Panc1 (cell line): ENCODE results near the gene IGFLR1. TPM values are rescaled to one million over a fixed set of nuclear protein-coding genes. Genes with fewer than 3 reads are reported as not detected.

Source experiments
- ATAC-seq: fragments of 200-7000 bp; cut with Tn5 transposase; 2 replicates; pipeline ENCODE4 v1.9.1; 2020; ENCODE audit warnings: mild to moderate bottlenecking, moderate library complexity
- BruUV-seq: library from RNA; stranded (reverse); fragments of 400-500 nt; replicated peaks from 2 replicates; lab custom pipeline; 2021; lab: Mats Ljungman, UMichigan
- CTCF ChIA-PET: fragments of 300-600 bp; sonication (Branson Sonifier 250); formaldehyde crosslinking; loops from one replicate; lab custom pipeline; 2022; ENCODE audit warnings: antibody characterized with exemption; lab: Charles Lee
- POLR2A ChIA-PET: fragments of 300-600 bp; sonication (Branson Sonifier 250); formaldehyde crosslinking; loops from one replicate; lab custom pipeline; 2022; ENCODE audit warnings: antibody characterized with exemption; lab: Charles Lee
- DNase-seq: peaks from one replicate; pipeline ENCODE4 v3.0.0-alpha.2; 2010; ENCODE audit warnings: low read depth, low spot score
- H3K27ac ChIP-seq: 2 replicates; pipeline ENCODE4 v1.5.1; 2011; ENCODE audit warnings: mild to moderate bottlenecking, low read length, inconsistent platforms
- H3K27me3 ChIP-seq: fragments of 200-500 bp; sonication (Bioruptor generic); 2 replicates; pipeline ENCODE4 v1.6.0; 2014; ENCODE audit warnings: low read length, inconsistent platforms; ENCODE audit not compliant: control insufficient read depth, insufficient read depth
- H3K36me3 ChIP-seq: fragments of 200-500 bp; sonication (Bioruptor generic); 2 replicates; pipeline ENCODE4 v1.5.1; 2014; ENCODE audit warnings: inconsistent platforms, mild to moderate bottlenecking, low read length, moderate library complexity; ENCODE audit not compliant: control insufficient read depth, insufficient read depth
- H3K4me1 ChIP-seq: 2 replicates; pipeline ENCODE4 v1.5.1; 2011; ENCODE audit warnings: inconsistent platforms, mild to moderate bottlenecking, low read length, moderate library complexity; ENCODE audit not compliant: control insufficient read depth, insufficient read depth
- H3K4me3 ChIP-seq, 2 experiments: 2 replicates each; pipeline ENCODE4 v1.5.1; 2011 to 2012; ENCODE audit warnings: low read depth in 2 of 2, low read length in 2 of 2, mild to moderate bottlenecking in 2 of 2, inconsistent platforms in 1 of 2, moderate library complexity in 1 of 2
- H3K9me3 ChIP-seq: fragments of 200-500 bp; sonication (Bioruptor generic); 2 replicates; pipeline ENCODE4 v1.5.1; 2014; ENCODE audit warnings: low read depth, mild to moderate bottlenecking, inconsistent platforms, low read length, moderate library complexity; ENCODE audit not compliant: control insufficient read depth, insufficient read depth
- POLR2AphosphoS5 ChIP-seq: IDR thresholded peaks from 2 replicates; pipeline ENCODE4 v1.6.1; 2012; ENCODE audit warnings: mild to moderate bottlenecking, low read depth, low read length, moderate library complexity
- SIN3A ChIP-seq: IDR thresholded peaks from 2 replicates; pipeline ENCODE4 v1.6.1; 2012; ENCODE audit warnings: low read depth, mild to moderate bottlenecking, low read length, moderate library complexity, borderline replicate concordance; ENCODE audit not compliant: insufficient read depth
- TCF7L2 ChIP-seq: IDR thresholded peaks from 2 replicates; pipeline ENCODE4 v1.6.1; 2011; ENCODE audit warnings: mild to moderate bottlenecking, low read depth, low read length, inconsistent platforms
- in situ Hi-C: cut with HindIII; loops from 2 replicates; pipeline ENCODE4 v1.10.0; 2016; ENCODE audit warnings: low sequenced_read_pairs, low pct_unique_long_range_greater_than_20kb
- intact Hi-C: fragments of 100-400 bp; cut with micrococcal nuclease; formaldehyde crosslinking; loops from one replicate; pipeline ENCODE4 v1.10.0; 2022; ENCODE audit not compliant: unreplicated experiment
- total RNA-seq: library from RNA; stranded (reverse); gene quantifications from one replicate; pipeline ENCODE4 v1.2.1, GENCODE V29; 2021; ENCODE audit not compliant: unreplicated experiment
- TF ChIP-seq, protein P1 (sequence below), 2 experiments: IDR thresholded peaks; 2 replicates each; pipeline ENCODE4 v1.6.1; 2011 to 2012; ENCODE audit warnings: low read depth in 2 of 2, control low read depth in 1 of 2, low read length in 1 of 2, mild to moderate bottlenecking in 1 of 2, moderate library complexity in 1 of 2; ENCODE audit not compliant: insufficient read depth in 1 of 2
- TF ChIP-seq, protein P2 (sequence below): fragments of 450-650 bp; IDR thresholded peaks from 2 replicates; pipeline ENCODE4 v1.5.1; 2017; ENCODE audit warnings: mild to moderate bottlenecking

Gene IGFLR1
- total RNA-seq, 1 experiment from 2014 or later, result 12.5 TPM

DNA sequence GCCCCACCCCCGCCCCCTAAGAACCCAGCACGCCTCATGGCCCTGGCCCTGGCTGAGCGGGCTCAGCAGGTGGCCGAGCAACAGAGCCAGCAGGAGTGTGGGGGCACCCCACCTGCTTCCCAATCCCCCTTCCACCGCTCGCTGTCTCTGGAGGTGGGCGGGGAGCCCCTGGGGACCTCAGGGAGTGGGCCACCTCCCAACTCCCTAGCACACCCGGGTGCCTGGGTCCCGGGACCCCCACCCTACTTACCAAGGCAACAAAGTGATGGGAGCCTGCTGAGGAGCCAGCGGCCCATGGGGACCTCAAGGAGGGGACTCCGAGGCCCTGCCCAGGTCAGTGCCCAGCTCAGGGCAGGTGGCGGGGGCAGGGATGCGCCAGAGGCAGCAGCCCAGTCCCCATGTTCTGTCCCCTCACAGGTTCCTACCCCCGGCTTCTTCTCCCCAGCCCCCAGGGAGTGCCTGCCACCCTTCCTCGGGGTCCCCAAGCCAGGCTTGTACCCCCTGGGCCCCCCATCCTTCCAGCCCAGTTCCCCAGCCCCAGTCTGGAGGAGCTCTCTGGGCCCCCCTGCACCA lies 45.1 kb upstream of the IGFLR1 start:
- intact Hi-C loops, result no loop called here
- H3K36me3 ChIP-seq, result no peaks in the 10 kb centered on the region
- H3K4me1 ChIP-seq, result no peaks in the 10 kb centered on the region; the same call in 1 of the 2 replicates
- no TSS peak for BruUV-seq
- POLR2A ChIA-PET, result no interaction called here
- TF ChIP-seq POLR2AphosphoS5 (no peak), TCF7L2 (no peak), SIN3A (no peak)
- TF ChIP-seq, protein P1, sequence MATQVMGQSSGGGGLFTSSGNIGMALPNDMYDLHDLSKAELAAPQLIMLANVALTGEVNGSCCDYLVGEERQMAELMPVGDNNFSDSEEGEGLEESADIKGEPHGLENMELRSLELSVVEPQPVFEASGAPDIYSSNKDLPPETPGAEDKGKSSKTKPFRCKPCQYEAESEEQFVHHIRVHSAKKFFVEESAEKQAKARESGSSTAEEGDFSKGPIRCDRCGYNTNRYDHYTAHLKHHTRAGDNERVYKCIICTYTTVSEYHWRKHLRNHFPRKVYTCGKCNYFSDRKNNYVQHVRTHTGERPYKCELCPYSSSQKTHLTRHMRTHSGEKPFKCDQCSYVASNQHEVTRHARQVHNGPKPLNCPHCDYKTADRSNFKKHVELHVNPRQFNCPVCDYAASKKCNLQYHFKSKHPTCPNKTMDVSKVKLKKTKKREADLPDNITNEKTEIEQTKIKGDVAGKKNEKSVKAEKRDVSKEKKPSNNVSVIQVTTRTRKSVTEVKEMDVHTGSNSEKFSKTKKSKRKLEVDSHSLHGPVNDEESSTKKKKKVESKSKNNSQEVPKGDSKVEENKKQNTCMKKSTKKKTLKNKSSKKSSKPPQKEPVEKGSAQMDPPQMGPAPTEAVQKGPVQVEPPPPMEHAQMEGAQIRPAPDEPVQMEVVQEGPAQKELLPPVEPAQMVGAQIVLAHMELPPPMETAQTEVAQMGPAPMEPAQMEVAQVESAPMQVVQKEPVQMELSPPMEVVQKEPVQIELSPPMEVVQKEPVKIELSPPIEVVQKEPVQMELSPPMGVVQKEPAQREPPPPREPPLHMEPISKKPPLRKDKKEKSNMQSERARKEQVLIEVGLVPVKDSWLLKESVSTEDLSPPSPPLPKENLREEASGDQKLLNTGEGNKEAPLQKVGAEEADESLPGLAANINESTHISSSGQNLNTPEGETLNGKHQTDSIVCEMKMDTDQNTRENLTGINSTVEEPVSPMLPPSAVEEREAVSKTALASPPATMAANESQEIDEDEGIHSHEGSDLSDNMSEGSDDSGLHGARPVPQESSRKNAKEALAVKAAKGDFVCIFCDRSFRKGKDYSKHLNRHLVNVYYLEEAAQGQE (IDR thresholded peaks at IDR 0.05; ENCODE audit: insufficient read depth in 1 of 2, low read depth in 2 of 2, low read length in 1 of 2), result no peak
- TF ChIP-seq, protein P2, sequence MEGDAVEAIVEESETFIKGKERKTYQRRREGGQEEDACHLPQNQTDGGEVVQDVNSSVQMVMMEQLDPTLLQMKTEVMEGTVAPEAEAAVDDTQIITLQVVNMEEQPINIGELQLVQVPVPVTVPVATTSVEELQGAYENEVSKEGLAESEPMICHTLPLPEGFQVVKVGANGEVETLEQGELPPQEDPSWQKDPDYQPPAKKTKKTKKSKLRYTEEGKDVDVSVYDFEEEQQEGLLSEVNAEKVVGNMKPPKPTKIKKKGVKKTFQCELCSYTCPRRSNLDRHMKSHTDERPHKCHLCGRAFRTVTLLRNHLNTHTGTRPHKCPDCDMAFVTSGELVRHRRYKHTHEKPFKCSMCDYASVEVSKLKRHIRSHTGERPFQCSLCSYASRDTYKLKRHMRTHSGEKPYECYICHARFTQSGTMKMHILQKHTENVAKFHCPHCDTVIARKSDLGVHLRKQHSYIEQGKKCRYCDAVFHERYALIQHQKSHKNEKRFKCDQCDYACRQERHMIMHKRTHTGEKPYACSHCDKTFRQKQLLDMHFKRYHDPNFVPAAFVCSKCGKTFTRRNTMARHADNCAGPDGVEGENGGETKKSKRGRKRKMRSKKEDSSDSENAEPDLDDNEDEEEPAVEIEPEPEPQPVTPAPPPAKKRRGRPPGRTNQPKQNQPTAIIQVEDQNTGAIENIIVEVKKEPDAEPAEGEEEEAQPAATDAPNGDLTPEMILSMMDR, result no peak
- DNase-seq (no peak), ATAC-seq (no peak)
- H3K27ac ChIP-seq, result no peak overlapping the region
- no peak overlapping the region for H3K4me3 ChIP-seq
- CTCF ChIA-PET, result no interaction called here
- in situ Hi-C loops, result no loop called here
- H3K9me3 ChIP-seq, result no peaks in the 10 kb centered on the region
- no peaks in the 10 kb centered on the region for H3K27me3 ChIP-seq

DNA sequence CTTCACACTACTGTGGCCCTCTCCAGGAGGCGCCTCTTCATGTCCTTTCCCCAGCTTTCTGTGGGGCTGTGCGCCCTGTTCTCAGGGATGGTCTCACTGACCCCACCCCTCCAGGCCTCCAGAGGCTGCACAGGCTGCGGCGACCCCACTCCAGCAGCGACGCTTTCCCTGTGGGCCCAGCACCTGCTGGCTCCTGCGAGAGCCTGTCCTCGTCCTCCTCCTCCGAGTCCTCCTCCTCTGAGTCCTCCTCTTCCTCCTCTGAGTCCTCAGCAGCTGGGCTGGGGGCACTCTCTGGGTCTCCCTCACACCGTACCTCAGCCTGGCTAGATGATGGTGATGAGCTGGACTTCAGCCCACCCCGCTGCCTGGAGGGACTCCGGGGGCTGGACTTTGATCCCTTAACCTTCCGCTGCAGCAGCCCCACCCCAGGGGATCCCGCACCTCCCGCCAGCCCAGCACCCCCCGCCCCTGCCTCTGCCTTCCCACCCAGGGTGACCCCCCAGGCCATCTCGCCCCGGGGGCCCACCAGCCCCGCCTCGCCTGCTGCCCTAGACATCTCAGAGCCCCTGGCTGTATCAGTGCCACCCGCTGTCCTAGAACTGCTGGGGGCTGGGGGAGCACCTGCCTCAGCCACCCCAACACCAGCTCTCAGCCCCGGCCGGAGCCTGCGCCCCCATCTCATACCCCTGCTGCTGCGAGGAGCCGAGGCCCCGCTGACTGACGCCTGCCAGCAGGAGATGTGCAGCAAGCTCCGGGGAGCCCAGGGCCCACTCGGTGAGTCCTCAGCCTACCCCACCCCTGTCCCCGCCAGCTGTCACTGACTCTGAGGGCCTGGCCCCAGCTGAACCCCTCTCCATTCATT lies 44.3 kb upstream of the IGFLR1 start:
- Histone ChIP-seq H3K4me3 (no peak overlapping the region), H3K27ac (no peak overlapping the region), H3K4me1 (no peaks in the 10 kb centered on the region; the same call in 1 of the 2 replicates), H3K9me3 (no peaks in the 10 kb centered on the region), H3K27me3 (no peaks in the 10 kb centered on the region), H3K36me3 (no peaks in the 10 kb centered on the region)
- TF ChIP-seq, protein P2, result no peak
- TF ChIP-seq POLR2AphosphoS5, result no peak
- intact Hi-C loops (no loop called here), in situ Hi-C loops (no loop called here)
- BruUV-seq, result no TSS peak
- no peak for DNase-seq
- no peak for ATAC-seq
- ChIA-PET CTCF (interaction anchor here (0.6 kb wide), 1 partner anchor 268 kb away, joined by 4 read pairs; the partner anchor contains the start of gene THAP8), POLR2A (interaction anchor here (0.7 kb wide), 1 partner anchor 331 kb away, joined by 3 read pairs; no protein-coding TSS in a partner anchor)
